Large intestine (tissue), 3 donors: ENCODE results near the gene HNRNPAB. TPM values are rescaled to one million over a fixed set of nuclear protein-coding genes. Genes with fewer than 3 reads are reported as not detected.
"Not testable (repeated sequence)": the region's sequence is repeated elsewhere in the genome, so short reads cannot be mapped to it uniquely, and the experiment has no call there.

ENCODE experiments used
- DNase-seq, 2 donors: peaks; one replicate each; pipeline versions ENCODE4 v3.0.0 to v3.0.0-alpha.2; 2013
- H3K27ac ChIP-seq: one replicate; pipeline ENCODE4 v1.5.1; 2013; ENCODE audit warnings: low read length
- H3K27me3 ChIP-seq: 2 replicates; pipeline ENCODE4 v1.6.1; 2013; ENCODE audit warnings: low read length; ENCODE audit not compliant: control insufficient read depth, insufficient read depth
- H3K36me3 ChIP-seq: 2 replicates; pipeline ENCODE4 v1.6.1; 2013; ENCODE audit warnings: low read length; ENCODE audit not compliant: control insufficient read depth, insufficient read depth
- H3K4me1 ChIP-seq: one replicate; pipeline ENCODE4 v1.6.1; 2013; ENCODE audit warnings: low read length; ENCODE audit not compliant: control insufficient read depth, insufficient read depth
- H3K4me3 ChIP-seq: one replicate; pipeline ENCODE4 v1.5.1; 2013; ENCODE audit warnings: low read length
- H3K9me3 ChIP-seq: one replicate; pipeline ENCODE4 v1.6.1; 2013; ENCODE audit warnings: mild to moderate bottlenecking, low read depth, low read length, moderate library complexity; ENCODE audit not compliant: control insufficient read depth
- WGBS: methylation state at CpG from one replicate; pipeline ENCODE4 v1.1.5; 2013; ENCODE audit warnings: low lambda C conversion rate; ENCODE audit not compliant: insufficient coverage; 5-methylcytosine and 5-hydroxymethylcytosine counted together
- polyA plus RNA-seq: library from polyadenylated mRNA; unstranded; fragments of 120-200 nt; gene quantifications from one replicate; pipeline ENCODE4 v1.2.1, GENCODE V29; 2013

The HNRNPAB gene
- polyA plus RNA-seq, 1 donor = 124 TPM

- Histone ChIP-seq H3K27me3 (no peaks in the 10 kb centered on the region), H3K36me3 (peaks cover 12% of the 10 kb centered on the region), H3K4me1 (peaks cover 39% of the 10 kb centered on the region), H3K9me3 (no peaks in the 10 kb centered on the region), H3K27ac (no peak overlapping the region), H3K4me3 (no peak overlapping the region)
- DNase-seq = peak; percentile 55 to 59
- no CpG with 5 or more reads among the region's 12 CpGs for WGBS
Measured at GRCh38 chr5:178234750-178235587, 30.6 kb downstream of the HNRNPAB start.

GRCh38 chr5:178235588-178235974 lies 31.2 kb downstream of the HNRNPAB start:
- WGBS = no CpG with 5 or more reads among the region's 3 CpGs
- Histone ChIP-seq H3K4me1 (peaks cover 33% of the 10 kb centered on the region), H3K9me3 (no peaks in the 10 kb centered on the region), H3K36me3 (peaks cover 7% of the 10 kb centered on the region), H3K27me3 (no peaks in the 10 kb centered on the region), H3K4me3 (no peak overlapping the region), H3K27ac (no peak overlapping the region)
- DNase-seq = no peak

DNA sequence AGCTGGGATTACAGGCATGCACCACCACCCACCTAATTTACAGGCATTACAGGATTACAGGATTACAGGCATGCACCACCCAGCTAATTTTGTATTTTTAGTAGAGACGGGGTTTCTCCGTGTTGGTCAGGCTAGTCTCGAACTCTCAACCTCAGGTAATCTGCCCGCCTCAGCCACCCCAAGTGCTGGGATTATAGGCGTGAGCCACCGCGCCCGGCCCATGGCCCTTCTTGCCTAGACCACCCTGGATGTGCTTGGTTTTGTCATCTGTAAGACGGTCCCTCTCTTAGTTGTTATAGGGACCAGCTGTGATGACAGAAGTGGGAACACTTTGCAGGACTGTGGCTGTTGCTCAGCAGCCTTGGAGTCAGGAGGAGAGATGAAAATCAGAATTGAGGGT lies 31.8 kb downstream of the HNRNPAB start:
- DNase-seq = no peak
- whole genome bisulfite sequencing = no CpG with 5 or more reads among the region's 9 CpGs
- H3K4me3 ChIP-seq = no peak overlapping the region
- no peaks in the 10 kb centered on the region for H3K27me3 ChIP-seq
- H3K27ac ChIP-seq = no peak overlapping the region
- peaks cover 4% of the 10 kb centered on the region for H3K36me3 ChIP-seq
- H3K9me3 ChIP-seq = no peaks in the 10 kb centered on the region
- peaks cover 27% of the 10 kb centered on the region for H3K4me1 ChIP-seq

- 60% methylated on average over 2 of the region's 4 CpGs for WGBS
- Histone ChIP-seq H3K27me3 (no peaks in the 10 kb centered on the region), H3K36me3 (no peaks in the 10 kb centered on the region), H3K4me3 (no peak overlapping the region), H3K27ac (no peak overlapping the region), H3K9me3 (no peaks in the 10 kb centered on the region), H3K4me1 (peaks cover 23% of the 10 kb centered on the region)
- no peak for DNase-seq
Measured at GRCh38 chr5:178236679-178237078, 32.3 kb downstream of the HNRNPAB start.

DNA sequence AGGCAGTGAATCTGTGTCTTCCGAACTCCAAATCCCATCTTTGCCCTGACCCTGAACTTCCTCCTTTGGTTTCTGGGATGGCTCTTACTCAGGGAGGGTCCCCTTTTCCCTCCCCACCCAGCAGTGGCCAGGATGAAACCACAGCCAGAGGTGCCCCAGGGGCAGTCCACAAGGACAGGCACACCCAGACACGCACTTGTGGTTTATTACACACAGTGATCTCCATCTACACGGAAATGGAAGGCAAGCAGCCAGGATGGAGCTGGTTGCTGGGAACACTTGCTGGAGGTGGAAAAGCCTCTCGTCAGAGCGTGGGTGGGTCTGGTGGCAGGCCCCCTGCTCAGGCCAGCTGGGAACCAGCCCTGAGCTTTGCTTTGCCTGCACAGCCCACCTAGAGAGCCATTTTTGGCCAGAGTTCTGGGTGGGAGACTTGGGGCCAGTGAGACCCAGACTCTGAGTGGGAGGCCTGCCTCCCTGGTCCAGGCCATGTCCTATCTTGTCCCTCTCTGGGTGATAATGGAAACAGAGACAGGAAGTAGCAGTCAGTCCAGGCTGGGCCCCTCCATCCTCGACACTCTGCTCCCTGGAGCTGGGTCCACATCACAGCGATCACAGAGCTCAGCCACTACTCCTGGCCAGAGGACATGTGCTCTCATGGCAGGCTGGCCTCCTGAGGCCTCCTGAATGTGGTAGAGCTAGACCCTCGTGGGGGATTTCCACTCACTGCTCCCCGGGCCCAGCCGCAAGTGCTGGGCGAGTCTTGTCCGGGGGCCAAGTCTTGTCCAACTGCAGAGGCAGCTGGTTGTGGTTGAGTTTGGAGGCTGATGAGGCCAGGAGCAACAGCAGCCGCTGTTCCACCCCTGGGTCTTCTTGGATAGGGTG lies 33.3 kb downstream of the HNRNPAB start:
- no peaks in the 10 kb centered on the region for H3K9me3 ChIP-seq
- peak overlapping the region; percentile 24 for H3K27ac ChIP-seq
- peaks cover 20% of the 10 kb centered on the region for H3K4me1 ChIP-seq
- H3K27me3 ChIP-seq = no peaks in the 10 kb centered on the region
- no peak overlapping the region for H3K4me3 ChIP-seq
- WGBS = no CpG with 5 or more reads among the region's 13 CpGs
- H3K36me3 ChIP-seq = no peaks in the 10 kb centered on the region
- peak; percentile 70 to 83 for DNase-seq

DNA sequence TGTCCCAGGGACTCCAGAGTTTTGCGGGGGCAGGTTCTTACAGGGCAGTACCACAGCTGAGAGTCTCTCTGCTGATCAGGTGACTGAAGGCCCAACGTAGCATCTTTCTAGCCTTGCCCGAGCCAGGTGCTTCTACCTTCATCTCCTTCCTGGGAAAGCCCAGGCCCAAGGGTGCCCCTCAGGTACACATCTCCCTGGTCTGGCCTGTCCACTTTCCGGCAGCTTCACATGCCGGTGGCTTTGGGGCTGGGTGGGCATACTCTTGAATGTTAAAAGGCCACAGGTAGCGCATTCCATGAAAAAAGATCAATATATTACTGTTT lies 33.9 kb downstream of the HNRNPAB start:
- no peak overlapping the region for H3K27ac ChIP-seq
- WGBS = no CpG with 5 or more reads among the region's 6 CpGs

DNA sequence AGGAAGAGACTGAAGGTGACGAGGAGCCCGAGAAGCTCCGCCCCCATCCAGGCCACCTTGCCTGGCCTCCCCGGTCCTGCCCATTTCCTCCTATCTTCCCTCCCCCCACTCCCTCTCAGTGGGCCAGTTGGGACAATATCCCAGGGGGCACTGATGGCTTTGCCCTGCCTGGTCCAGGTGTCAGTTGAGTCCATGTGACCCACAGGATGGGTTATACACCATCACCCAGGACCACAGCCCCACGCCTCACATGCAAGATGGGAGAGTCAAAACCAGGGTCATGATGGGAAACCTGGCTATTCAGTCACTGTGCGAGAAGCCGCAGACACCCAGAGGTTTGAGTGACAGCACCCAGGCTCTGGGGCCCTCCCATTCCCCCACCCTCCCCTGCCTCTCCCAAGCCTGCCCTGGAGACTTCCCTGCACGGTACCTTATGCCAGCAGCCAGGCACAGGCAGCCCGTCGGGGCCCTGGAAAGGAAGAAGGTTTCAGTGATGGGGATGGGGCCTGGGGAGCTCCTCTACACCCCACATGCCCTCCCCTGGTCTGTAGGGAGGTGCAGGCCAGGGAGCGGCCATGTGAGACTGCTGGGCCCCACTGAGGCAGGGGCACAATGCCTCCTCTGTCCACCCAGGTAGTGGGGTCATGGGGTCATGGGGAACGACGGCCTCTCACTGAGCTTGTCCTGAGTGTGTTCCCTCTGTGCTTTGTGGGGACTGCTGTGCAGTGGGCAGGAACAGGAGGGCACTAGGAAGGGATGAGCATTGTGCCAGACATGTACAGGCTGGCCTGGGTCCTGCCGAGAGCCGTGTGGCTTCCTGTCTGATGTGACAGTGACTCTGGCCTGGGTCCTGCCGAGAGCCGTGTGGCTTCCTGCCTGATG lies 34.6 kb downstream of the HNRNPAB start:
- H3K27ac ChIP-seq = no peak overlapping the region
- DNase-seq = no peak
- no peaks in the 10 kb centered on the region for H3K27me3 ChIP-seq
- no peaks in the 10 kb centered on the region for H3K36me3 ChIP-seq
- no peak overlapping the region for H3K4me3 ChIP-seq
- H3K4me1 ChIP-seq = peaks cover 15% of the 10 kb centered on the region
- no CpG with 5 or more reads among the region's 17 CpGs for WGBS
- no peaks in the 10 kb centered on the region for H3K9me3 ChIP-seq

More for the DNA sequence above, 33.9 kb downstream of the HNRNPAB start:
- H3K4me3 ChIP-seq = no peak overlapping the region
- no peaks in the 10 kb centered on the region for H3K27me3 ChIP-seq
- peaks cover 15% of the 10 kb centered on the region for H3K4me1 ChIP-seq
- H3K9me3 ChIP-seq = no peaks in the 10 kb centered on the region
- no peaks in the 10 kb centered on the region for H3K36me3 ChIP-seq
- DNase-seq = no peak

DNA sequence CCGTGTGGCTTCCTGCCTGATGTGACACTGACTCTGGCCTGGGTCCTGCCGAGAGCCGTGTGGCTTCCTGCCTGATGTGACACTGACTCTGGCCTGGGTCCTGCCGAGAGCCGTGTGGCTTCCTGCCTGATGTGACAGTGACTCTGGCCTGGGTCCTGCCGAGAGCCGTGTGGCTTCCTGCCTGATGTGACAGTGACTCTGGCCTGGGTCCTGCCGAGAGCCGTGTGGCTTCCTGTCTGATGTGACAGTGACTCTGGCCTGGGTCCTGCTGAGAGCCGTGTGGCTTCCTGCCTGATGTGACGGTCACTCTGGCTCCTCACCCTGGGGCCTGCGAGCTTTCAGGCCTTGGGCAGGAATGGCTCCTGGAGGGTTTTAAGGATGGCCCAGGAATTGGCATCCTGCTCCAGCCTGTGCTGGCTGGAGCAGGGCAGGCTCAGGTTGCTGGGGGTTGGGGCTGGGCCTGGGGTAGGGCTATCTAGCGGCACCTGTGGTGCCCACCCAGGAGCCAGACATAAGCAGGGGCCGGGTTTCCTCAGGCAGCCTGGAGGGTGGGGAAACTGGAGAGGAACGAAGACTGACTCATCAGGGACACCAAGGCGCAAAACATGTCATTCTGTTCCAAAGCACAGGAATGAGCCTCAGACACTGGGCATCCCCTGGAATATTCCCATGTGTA lies 35.4 kb downstream of the HNRNPAB start:
- H3K27ac ChIP-seq, H3K9me3 ChIP-seq, H3K27me3 ChIP-seq, DNase-seq, H3K36me3 ChIP-seq, H3K4me3 ChIP-seq: not testable (repeated sequence)
- H3K4me1 ChIP-seq = peaks cover 11% of the 10 kb centered on the region
- WGBS = no CpG with 5 or more reads among the region's 16 CpGs

DNA sequence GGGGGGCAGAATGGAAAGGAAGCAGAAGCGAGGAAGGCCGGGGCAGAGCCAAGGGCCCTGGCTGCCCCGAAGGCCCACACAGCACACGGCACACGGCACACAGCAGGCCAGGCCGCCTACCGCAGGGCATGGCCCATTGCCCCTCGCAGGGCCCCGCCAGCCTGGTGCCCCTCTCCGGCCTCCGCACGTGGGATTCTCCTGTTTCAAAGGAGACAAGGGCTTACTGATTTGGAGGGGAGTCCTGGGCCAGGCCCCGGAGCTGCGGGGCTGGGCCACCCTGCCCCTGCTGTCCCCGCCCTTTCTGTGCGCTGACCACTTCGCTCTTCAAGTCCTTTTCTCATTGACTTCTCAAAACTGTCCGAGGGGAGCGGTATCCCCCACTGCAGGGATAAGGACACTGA lies 36.0 kb downstream of the HNRNPAB start:
- no peak overlapping the region for H3K4me3 ChIP-seq
- no peak for DNase-seq

More for the DNA sequence above, 36.0 kb downstream of the HNRNPAB start:
- Histone ChIP-seq H3K27me3 (no peaks in the 10 kb centered on the region), H3K9me3 (no peaks in the 10 kb centered on the region), H3K36me3 (no peaks in the 10 kb centered on the region), H3K4me1 (peaks cover 9% of the 10 kb centered on the region), H3K27ac (no peak overlapping the region)
- WGBS = no CpG with 5 or more reads among the region's 19 CpGs
